Measurements from ENCODE around the gene NPRL2. TPM values are rescaled to one million over a fixed set of nuclear protein-coding genes. Genes with fewer than 3 reads are reported as not detected.
A peak's percentile ranks its signal among the peaks of the same experiment; 100 is the strongest.

NPRL2 gene
- total RNA-seq, 3 donors from 2014 or later (not counting 1 experiment from before 2014, with no cell fraction given): 78.9 to 87.6 (median 80.9) TPM

- Mint-ChIP-seq H3K36me3 (no peaks in the 10 kb centered on the region), H3K4me3 (peak overlapping the region; percentile 81), H3K27me3 (ENCODE audit: low read depth in 2 of 2) (no peaks in the 10 kb centered on the region), H3K27ac (peak overlapping the region in 1 of 2 donors; percentile 85), H3K4me1 (peaks cover 9 to 22% of the 10 kb centered on the region in 2 donors), H3K9me3 (no peaks in the 10 kb centered on the region)
- 16% methylated on average over 48 of the region's 48 CpGs for WGBS (ENCODE audit: insufficient coverage)
- H3K27me3 ChIP-seq (ENCODE audit: control insufficient read depth, insufficient read depth, low read length): no peaks in the 10 kb centered on the region
- no peak for TF ChIP-seq CTCF (IDR thresholded peaks at IDR 0.05)
- no peaks in the 10 kb centered on the region for H3K9me3 ChIP-seq (ENCODE audit: control insufficient read depth, insufficient read depth, low read length)
- ATAC-seq (peak; percentile 8 to 34 (median 22)), DNase-seq (no peak)
- intact Hi-C loops (cut with micrococcal nuclease): no loop called here
- no peak overlapping the region for H3K27ac ChIP-seq (ENCODE audit: low read length)
- peaks cover 31% of the 10 kb centered on the region for H3K4me1 ChIP-seq (ENCODE audit: control insufficient read depth, insufficient read depth, low read length)
- no peaks in the 10 kb centered on the region for H3K36me3 ChIP-seq (ENCODE audit: control insufficient read depth, insufficient read depth, low read length)
- peak overlapping the region; percentile 62 for H3K4me3 ChIP-seq (ENCODE audit: low read length)
These were observed 14.1 kb upstream of the NPRL2 start for GRCh38 chr3:50364573-50365079.

GRCh38 chr3:50359760-50360110, 9.2 kb upstream of the NPRL2 start:
- Mint-ChIP-seq H3K27me3 (ENCODE audit: low read depth in 2 of 2) (no peaks in the 10 kb centered on the region), H3K27ac (peak overlapping the region; percentile 92 to 96), H3K9me3 (no peaks in the 10 kb centered on the region), H3K36me3 (no peaks in the 10 kb centered on the region), H3K4me1 (peaks cover 30 to 52% of the 10 kb centered on the region in 2 donors), H3K4me3 (peak overlapping the region; percentile 99)
- intact Hi-C loops (cut with micrococcal nuclease): loop anchor here (1.0 to 10.0 kb wide), 5 partner anchors 8 to 1025 kb away; partner anchors contain the start of genes HYAL3, IFRD2, MANF and NAA80
- H3K27ac ChIP-seq (ENCODE audit: low read length): peak overlapping the region; percentile 1
- DNase-seq (no peak), ATAC-seq (peak in 2 of 3 donors; percentile 11 to 15)
- peaks cover 29% of the 10 kb centered on the region for H3K36me3 ChIP-seq (ENCODE audit: control insufficient read depth, insufficient read depth, low read length)
- H3K9me3 ChIP-seq (ENCODE audit: control insufficient read depth, insufficient read depth, low read length): no peaks in the 10 kb centered on the region
- H3K4me1 ChIP-seq (ENCODE audit: control insufficient read depth, insufficient read depth, low read length): peaks cover 52% of the 10 kb centered on the region
- 20% methylated on average over 8 of the region's 8 CpGs for WGBS (ENCODE audit: insufficient coverage)
- no peak overlapping the region for H3K4me3 ChIP-seq (ENCODE audit: low read length)
- no peaks in the 10 kb centered on the region for H3K27me3 ChIP-seq (ENCODE audit: control insufficient read depth, insufficient read depth, low read length)
- no peak for TF ChIP-seq CTCF (IDR thresholded peaks at IDR 0.05)

GRCh38 chr3:50358911-50359759, 8.6 kb upstream of the NPRL2 start, which contains the start of gene TMEM115:
Gene TMEM115, minus strand, starts transcription at chr3:50359521. Its CDS starts 458 bp downstream, at chr3:50359063.
- ATAC-seq (peak; percentile 100), DNase-seq (peak; percentile 86 to 98)
- H3K27ac ChIP-seq (ENCODE audit: low read length): peak within 1 kb of the TSS; percentile 70
- peaks cover 35% of the 10 kb centered on the region for H3K36me3 ChIP-seq (ENCODE audit: control insufficient read depth, insufficient read depth, low read length)
- Mint-ChIP-seq H3K27me3 (ENCODE audit: low read depth in 2 of 2) (no peaks in the 10 kb centered on the region), H3K27ac (peak within 1 kb of the TSS; percentile 92 to 96), H3K9me3 (no peaks in the 10 kb centered on the region), H3K4me1 (peaks cover 30 to 49% of the 10 kb centered on the region in 2 donors), H3K4me3 (peak within 1 kb of the TSS; percentile 99), H3K36me3 (no peaks in the 10 kb centered on the region)
- TF ChIP-seq CTCF (IDR thresholded peaks at IDR 0.05): no peak
- H3K4me3 ChIP-seq (ENCODE audit: low read length): peak within 1 kb of the TSS; percentile 76
- no peaks in the 10 kb centered on the region for H3K9me3 ChIP-seq (ENCODE audit: control insufficient read depth, insufficient read depth, low read length)
- intact Hi-C loops (cut with micrococcal nuclease): loop anchor here (1.0 to 10.0 kb wide), 5 partner anchors 8 to 1026 kb away; partner anchors contain the start of genes HYAL3, IFRD2, MANF and NAA80
- 2% methylated on average over 64 of the region's 64 CpGs for WGBS (ENCODE audit: insufficient coverage)
- H3K27me3 ChIP-seq (ENCODE audit: control insufficient read depth, insufficient read depth, low read length): no peaks in the 10 kb centered on the region
- peaks cover 46% of the 10 kb centered on the region for H3K4me1 ChIP-seq (ENCODE audit: control insufficient read depth, insufficient read depth, low read length)

Measured in natural killer cell (primary cell).